Measurements from ENCODE around the gene CARD10. TPM values are rescaled to one million over a fixed set of nuclear protein-coding genes. Genes with fewer than 3 reads are reported as not detected.
"Not testable (repeated sequence)": the region's sequence is repeated elsewhere in the genome, so short reads cannot be mapped to it uniquely, and the experiment has no call there.

The CARD10 gene
- total RNA-seq, 1 donor from 2014 or later, result 8.3 TPM

DNA sequence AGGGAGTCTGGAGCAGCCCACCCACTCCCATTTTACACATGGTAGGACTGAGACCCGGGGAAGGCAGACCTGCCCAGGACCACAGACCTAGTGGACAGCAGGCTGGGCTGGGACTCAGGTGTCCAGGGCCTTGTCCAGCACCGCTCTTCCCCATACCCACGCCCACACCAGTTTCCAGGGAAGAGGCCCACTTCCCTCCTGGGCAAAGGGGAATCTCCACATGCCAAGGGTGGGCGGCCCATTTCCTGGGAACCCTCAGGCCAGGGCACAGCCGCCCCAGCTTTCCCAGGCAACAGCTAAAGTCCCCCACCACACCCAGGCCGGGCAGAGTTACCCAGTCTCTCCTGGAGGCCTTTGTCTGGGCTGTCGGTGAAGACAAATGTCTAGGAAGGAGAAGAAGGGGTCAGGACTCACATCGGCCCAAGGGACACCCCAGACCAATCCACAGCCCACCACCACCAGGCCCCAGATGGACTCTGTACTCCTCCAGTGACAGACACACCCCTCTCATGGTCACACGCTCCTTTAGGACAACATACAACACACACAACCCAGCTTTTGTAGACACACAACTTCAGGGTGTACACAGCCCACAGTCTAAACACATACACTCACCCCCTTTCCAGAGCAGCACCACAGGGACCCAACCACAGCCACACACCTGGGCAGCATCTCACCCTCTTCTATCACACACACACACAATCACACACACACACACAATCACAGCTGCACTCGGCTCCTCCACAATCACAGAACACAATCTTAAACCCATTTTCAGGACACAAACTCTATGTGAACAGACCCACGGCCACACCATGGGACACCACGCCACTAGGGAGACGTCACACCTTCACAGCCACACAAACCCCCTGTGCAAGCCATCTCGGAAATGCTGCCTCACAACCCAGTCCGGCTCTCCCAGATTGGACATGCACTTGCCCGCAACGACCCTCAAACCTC, 38.5 kb downstream of the CARD10 start:
- DNase-seq, result no peak
- no peak for ATAC-seq (ENCODE audit: poor library complexity)
- intact Hi-C loops (cut with DNase I), result no loop called here

GRCh38 chr22:37479196-37479595, 40.0 kb downstream of the CARD10 start:
- no peak for DNase-seq
- intact Hi-C loops (cut with DNase I), result no loop called here
- ATAC-seq (ENCODE audit: poor library complexity), result no peak

- ATAC-seq (ENCODE audit: poor library complexity) (no peak), DNase-seq (no peak)
- intact Hi-C loops (cut with DNase I), result no loop called here
These were observed 42.6 kb downstream of the CARD10 start for GRCh38 chr22:37476389-37477329.

- ATAC-seq (ENCODE audit: poor library complexity) (no peak), DNase-seq (no peak)
- intact Hi-C loops (cut with DNase I), result no loop called here
These were observed 44.6 kb downstream of the CARD10 start for GRCh38 chr22:37474447-37475090.

DNA sequence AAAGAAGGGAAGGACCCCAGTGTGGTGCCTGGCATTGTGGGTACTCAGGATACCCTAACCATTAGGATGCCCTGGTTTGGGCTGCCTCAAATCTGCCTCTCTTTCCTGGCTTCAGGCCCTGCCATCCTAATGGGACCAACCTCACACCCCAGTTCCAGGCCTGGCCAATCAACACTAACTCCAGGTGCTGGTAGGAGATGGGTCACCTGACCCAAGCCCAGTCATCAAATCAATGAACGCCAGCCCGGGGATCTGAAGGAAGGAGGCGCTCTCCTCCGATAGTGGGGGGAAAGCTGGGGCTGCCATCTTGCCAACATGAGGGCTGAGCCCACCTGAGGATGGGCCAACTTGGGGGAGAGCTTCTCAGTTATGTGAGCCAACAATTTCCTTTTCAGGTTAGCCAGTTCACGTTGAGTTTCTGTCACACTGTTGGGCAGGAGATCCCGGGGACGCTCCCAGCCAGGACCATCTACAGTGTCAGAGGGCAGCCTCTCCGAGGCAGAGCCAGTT, 45.7 kb downstream of the CARD10 start:
- no peak for DNase-seq
- ATAC-seq (ENCODE audit: poor library complexity), result no peak
- intact Hi-C loops (cut with DNase I), result no loop called here

DNA sequence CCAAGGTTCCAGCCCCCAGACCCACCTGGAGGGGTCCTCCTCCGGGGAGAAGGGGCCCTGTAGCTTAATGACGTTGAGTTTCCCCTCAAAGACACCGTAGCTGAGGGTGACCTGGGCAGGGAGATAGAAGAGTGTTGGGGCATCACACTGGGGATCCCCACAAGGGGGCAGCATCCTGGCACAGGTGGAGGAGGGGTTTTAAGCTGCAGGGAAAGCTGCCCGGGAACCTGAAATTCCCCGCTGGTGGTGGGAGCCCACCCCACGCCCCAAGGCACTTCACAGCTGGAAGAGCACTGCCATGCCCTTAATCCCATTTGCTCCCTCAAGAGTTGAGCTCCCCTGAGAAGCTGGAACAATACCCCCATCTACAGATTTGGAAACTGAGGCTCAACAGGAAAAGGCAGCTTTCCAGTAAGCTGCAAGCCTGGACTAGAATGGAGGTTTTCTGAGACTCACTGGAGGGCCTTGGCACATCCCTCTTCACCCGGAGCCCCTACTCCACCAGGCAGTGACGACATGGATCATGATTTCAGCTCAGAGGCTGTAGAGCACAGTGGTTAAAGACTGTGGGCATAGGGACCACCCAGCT, 46.7 kb downstream of the CARD10 start:
- ATAC-seq (ENCODE audit: poor library complexity), result no peak
- DNase-seq, result no peak
- intact Hi-C loops (cut with DNase I), result no loop called here

DNA sequence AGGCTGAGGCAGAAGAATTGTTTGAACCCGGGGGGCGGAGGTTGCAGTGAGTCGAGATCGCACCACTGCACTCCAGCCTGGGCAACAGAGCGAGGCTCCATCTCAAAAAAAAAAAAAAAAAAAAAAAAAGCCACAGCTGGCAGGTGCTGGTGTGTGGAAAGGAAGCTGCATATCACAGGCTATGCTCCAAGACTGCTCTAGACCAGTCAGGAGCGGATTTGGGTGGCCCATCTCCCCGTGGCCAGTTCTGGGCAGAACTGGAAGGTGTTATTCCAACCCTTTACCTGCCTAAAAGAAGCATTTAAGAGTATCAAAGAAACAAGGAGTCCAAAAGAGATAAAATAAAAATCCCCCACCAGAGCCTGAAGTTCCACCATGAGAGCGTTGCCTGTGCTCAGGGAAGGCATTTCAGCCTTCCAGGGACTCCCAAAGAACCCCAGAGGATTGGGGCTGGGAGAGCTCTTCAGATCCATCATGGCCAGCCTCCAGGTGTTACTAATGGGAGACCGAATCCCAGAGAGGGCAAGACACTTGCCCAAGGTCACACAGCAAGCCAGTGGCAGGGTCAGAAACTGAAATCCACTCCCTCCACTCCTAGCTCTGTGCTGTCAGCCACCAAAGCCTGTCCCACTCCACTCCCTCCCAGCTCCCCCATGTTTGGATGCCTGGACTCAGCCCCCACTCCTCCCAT, 47.3 kb downstream of the CARD10 start:
- DNase-seq (no peak), ATAC-seq (ENCODE audit: poor library complexity) (no peak)
- intact Hi-C loops (cut with DNase I), result no loop called here

GRCh38 chr22:37470087-37470445, 49.1 kb downstream of the CARD10 start:
- intact Hi-C loops (cut with DNase I), result no loop called here
- ATAC-seq (ENCODE audit: poor library complexity), result no peak
- DNase-seq, result no peak

DNA sequence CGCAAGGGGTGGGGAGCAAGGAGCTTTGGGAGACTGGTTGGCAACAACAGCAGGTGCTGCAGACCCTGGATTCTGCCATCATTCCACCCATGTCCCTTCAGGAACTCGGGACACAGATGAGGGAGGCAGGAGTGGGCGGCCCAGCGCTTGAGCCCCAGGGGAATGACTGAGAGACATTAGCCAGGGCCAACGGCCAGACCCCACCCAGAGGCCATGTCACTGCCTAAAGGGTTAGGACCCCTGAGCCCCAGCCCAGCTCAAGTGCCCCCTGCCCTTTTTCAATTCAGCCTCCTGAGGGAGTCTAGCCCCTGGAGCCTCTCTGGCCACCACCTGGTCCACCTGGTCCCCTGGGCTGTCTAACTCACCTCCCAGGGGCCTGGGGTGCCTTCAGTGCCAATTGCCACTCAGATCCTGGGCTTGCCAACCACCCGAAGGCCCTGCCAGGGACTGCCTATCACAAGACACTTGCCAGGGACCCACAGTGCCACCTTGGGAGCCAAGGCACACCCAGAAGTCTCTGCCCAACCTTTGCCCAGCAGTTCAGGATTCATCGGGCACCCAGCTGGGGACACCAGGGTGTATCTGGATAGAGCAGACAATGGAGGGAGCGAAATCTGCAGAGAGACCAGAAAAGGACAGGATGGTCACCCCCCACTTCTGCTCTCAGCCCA, 49.7 kb downstream of the CARD10 start:
- intact Hi-C loops (cut with DNase I), result no loop called here
- DNase-seq, result no peak
- no peak for ATAC-seq (ENCODE audit: poor library complexity)

DNA sequence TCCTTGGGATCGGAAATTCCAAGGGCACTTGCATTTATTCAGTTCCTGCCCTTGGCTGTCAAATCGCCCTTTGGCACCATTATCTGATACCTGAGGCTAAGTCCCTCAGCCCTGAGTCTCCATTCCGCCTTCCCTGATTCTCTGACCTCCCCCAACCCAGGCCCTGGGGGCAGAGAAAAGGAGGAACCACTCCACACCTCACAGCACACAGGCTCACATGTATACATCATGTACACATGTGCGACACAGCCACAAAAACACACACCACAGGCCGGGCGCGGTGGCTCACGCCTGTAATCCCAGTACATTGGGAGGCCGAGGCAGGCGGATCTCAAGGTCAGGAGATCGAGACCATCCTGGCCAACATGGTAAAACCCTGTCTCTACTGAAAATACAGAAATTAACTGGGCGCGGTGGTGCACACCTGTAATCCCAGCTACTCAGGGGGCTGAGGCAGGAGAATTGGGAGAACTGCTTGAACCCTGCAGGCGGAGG, 51.0 kb downstream of the CARD10 start:
- DNase-seq; intact Hi-C loops (cut with DNase I); ATAC-seq (ENCODE audit: poor library complexity): not testable (repeated sequence)

GRCh38 chr22:37467391-37467955, 51.7 kb downstream of the CARD10 start:
- intact Hi-C loops (cut with DNase I), result no loop called here
- DNase-seq (no peak), ATAC-seq (ENCODE audit: poor library complexity) (no peak)

- intact Hi-C loops (cut with DNase I), result no loop called here
- no peak for DNase-seq
- ATAC-seq (ENCODE audit: poor library complexity), result peak; percentile 22
These were observed 55.0 kb downstream of the CARD10 start for GRCh38 chr22:37464181-37464580.

- intact Hi-C loops (cut with DNase I), result no loop called here
- ATAC-seq (ENCODE audit: poor library complexity), result no peak
- no peak for DNase-seq
These were observed 56.2 kb downstream of the CARD10 start for GRCh38 chr22:37462983-37463382.

DNA sequence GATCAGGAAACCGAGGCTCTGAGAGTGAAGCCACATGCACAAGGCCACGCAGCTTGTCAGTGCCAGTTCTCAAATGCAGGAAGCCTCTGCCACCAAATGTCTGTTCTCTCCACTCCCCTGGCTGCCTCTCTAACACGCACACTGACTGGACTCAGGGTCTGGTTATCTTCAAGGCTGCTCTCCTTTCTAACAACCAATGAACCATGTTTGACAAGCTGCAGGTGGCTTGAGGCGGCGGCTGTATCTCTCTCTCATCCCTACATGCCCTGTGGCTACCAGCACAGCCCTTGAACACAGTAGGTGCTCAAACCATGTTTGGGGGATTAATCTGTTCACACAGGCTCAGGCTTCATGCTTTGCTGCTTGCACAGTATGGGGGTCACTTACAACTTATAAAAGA, 56.8 kb downstream of the CARD10 start:
- no peak for DNase-seq
- no peak for ATAC-seq (ENCODE audit: poor library complexity)
- intact Hi-C loops (cut with DNase I), result no loop called here

DNA sequence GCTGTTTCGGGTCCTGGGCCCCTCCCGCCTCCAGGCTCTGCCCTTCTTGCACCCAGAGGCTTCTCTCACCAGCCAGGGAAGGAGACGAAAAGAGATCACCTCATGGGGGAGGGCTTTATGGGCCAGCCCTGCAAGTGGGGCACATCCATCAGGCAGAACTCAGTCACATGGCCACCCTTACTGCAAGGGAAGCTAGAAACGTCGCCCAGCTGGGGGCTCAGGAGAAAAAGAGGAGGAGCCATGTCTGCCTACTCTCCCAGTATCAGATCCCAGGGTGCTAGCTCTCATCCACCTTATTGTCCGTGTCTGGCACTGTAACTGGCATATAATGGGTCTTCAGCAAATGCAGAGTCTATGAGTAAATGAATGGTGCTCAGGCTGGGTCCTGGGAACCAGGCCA, 57.3 kb downstream of the CARD10 start:
- DNase-seq, result no peak
- intact Hi-C loops (cut with DNase I), result no loop called here
- no peak for ATAC-seq (ENCODE audit: poor library complexity)

GRCh38 chr22:37460684-37461083, 58.5 kb downstream of the CARD10 start:
- DNase-seq, result no peak
- ATAC-seq (ENCODE audit: poor library complexity), result no peak
- intact Hi-C loops (cut with DNase I), result no loop called here

DNA sequence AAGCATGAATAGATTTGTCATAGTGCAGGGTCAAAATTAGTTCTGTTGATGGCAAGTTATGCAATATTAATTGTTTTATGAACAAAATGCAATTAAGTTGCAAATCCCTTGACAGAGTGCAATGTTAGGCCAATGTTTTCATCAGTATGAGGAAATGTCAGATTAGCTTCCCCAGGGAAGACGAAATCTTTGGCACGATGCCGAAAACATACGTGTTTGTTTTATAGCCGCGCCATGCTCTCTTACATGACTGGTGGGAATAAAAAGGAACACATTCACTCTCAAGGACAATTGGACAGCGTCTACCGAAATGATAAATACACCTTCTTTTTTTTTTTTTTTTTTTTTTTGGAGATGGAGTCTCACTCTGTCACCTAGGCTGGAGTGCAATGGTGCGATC, 60.0 kb downstream of the CARD10 start:
- intact Hi-C loops (cut with DNase I), result no loop called here
- DNase-seq, result no peak
- no peak for ATAC-seq (ENCODE audit: poor library complexity)

Data from Right ventricle myocardium superior (tissue), 1 donor.